HFFc6 (cell line): ENCODE measurements around the gene ZNF148. TPM values are rescaled to one million over a fixed set of nuclear protein-coding genes. Genes with fewer than 3 reads are reported as not detected.

Experiments
- DNase-seq: peaks from one replicate; pipeline ENCODE4 v3.0.0-alpha.2; 2018
- H3K27ac Mint-ChIP-seq: 2 replicates; pipeline ENCODE4 v1.8.0; 2020; ENCODE audit warnings: mild to moderate bottlenecking, mixed read lengths
- H3K27me3 Mint-ChIP-seq: 2 replicates; pipeline ENCODE4 v1.8.0; 2021; ENCODE audit warnings: mild to moderate bottlenecking, moderate library complexity, mixed read lengths; ENCODE audit not compliant: insufficient read depth
- H3K36me3 Mint-ChIP-seq: 2 replicates; pipeline ENCODE4 v1.8.0; 2021; ENCODE audit warnings: low read depth, mixed read lengths
- H3K4me1 Mint-ChIP-seq: 2 replicates; pipeline ENCODE4 v1.8.0; 2020; ENCODE audit warnings: low read depth, mixed read lengths
- H3K4me3 Mint-ChIP-seq: 2 replicates; pipeline ENCODE4 v1.8.0; 2020; ENCODE audit warnings: mild to moderate bottlenecking, moderate library complexity, mixed read lengths
- H3K9me3 Mint-ChIP-seq: 2 replicates; pipeline ENCODE4 v1.8.0; 2020; ENCODE audit warnings: mild to moderate bottlenecking, mixed read lengths
- CTCF ChIP-seq: fragments of 200-600 bp; sonication (generic); IDR thresholded peaks from 2 replicates; pipeline ENCODE4 v1.5.0; 2021; ENCODE audit warnings: antibody characterized with exemption, mild to moderate bottlenecking
- total RNA-seq, 6 experiments: library from RNA; stranded (reverse); fragmentation: NEBNext Ultra II Directional; extraction: Animal tissue kit (Norgen Biotek cat#: 25700); gene quantifications; 2 replicates in 1 of 6; 3 replicates in 5 of 6; pipeline ENCODE4 v1.2.3, GENCODE V29; 2021

ZNF148 gene
- total RNA-seq, 6 experiments from 2014 or later, result 41.4 to 51.4 (median 47.5) TPM

GRCh38 chr3:125375950-125376679 is 990 bp upstream of the ZNF148 start:
- Mint-ChIP-seq H3K27me3 (peaks cover 4% of the 10 kb centered on the region), H3K9me3 (no peaks in the 10 kb centered on the region), H3K4me3 (peak overlapping the region; percentile 94), H3K4me1 (peaks cover 19% of the 10 kb centered on the region), H3K27ac (peak overlapping the region; percentile 89), H3K36me3 (peaks cover 13% of the 10 kb centered on the region)
- no peak for TF ChIP-seq CTCF
- DNase-seq, result peak; percentile 20

GRCh38 chr3:125374501-125374995 is 577 bp downstream of the ZNF148 start:
- Mint-ChIP-seq H3K4me3 (peak overlapping the region; percentile 96), H3K27ac (peak overlapping the region; percentile 77), H3K36me3 (peaks cover 19% of the 10 kb centered on the region), H3K9me3 (no peaks in the 10 kb centered on the region), H3K4me1 (peaks cover 32% of the 10 kb centered on the region), H3K27me3 (peaks cover 4% of the 10 kb centered on the region)
- peak; percentile 32 for DNase-seq
- no peak for TF ChIP-seq CTCF

- DNase-seq, result peak; percentile 23
- Mint-ChIP-seq H3K4me3 (peak overlapping the region; percentile 67), H3K27ac (peak overlapping the region; percentile 64), H3K27me3 (no peaks in the 10 kb centered on the region; the same call in 1 of the 2 replicates), H3K4me1 (peaks cover 44% of the 10 kb centered on the region), H3K9me3 (no peaks in the 10 kb centered on the region), H3K36me3 (peaks cover 23% of the 10 kb centered on the region)
- TF ChIP-seq CTCF, result no peak
These were observed 7.5 kb downstream of the ZNF148 start for GRCh38 chr3:125367403-125368230.

GRCh38 chr3:125366132-125366531 is 9.0 kb downstream of the ZNF148 start:
- H3K36me3 Mint-ChIP-seq, result peaks cover 21% of the 10 kb centered on the region
- no peaks in the 10 kb centered on the region for H3K9me3 Mint-ChIP-seq
- H3K4me3 Mint-ChIP-seq, result no peak overlapping the region
- H3K27me3 Mint-ChIP-seq, result no peaks in the 10 kb centered on the region; the same call in 1 of the 2 replicates
- no peak for DNase-seq
- TF ChIP-seq CTCF, result no peak
- H3K27ac Mint-ChIP-seq, result no peak overlapping the region
- peaks cover 49% of the 10 kb centered on the region for H3K4me1 Mint-ChIP-seq

- Mint-ChIP-seq H3K27ac (no peak overlapping the region), H3K4me1 (peaks cover 54% of the 10 kb centered on the region), H3K27me3 (no peaks in the 10 kb centered on the region), H3K4me3 (no peak overlapping the region), H3K9me3 (no peaks in the 10 kb centered on the region), H3K36me3 (peaks cover 7% of the 10 kb centered on the region)
- DNase-seq, result no peak
- TF ChIP-seq CTCF, result no peak
These were observed 15.4 kb downstream of the ZNF148 start for GRCh38 chr3:125359700-125360099.
